Loucy (cell line): ENCODE data around the gene LPCAT2.

Experiments
- H2AFZ ChIP-seq: fragments of 200-600 bp; sonication (generic); 2 replicates; pipeline ENCODE4 v1.6.0; 2016; ENCODE audit warnings: antibody characterized with exemption, mild to moderate bottlenecking, low read length, moderate library complexity
- H3F3A ChIP-seq: fragments of 200-600 bp; 2 replicates; pipeline ENCODE4 v1.6.0; 2016; ENCODE audit warnings: antibody characterized with exemption, low read depth, mild to moderate bottlenecking
- H3K27me3 ChIP-seq: fragments of 200-600 bp; sonication (generic); 2 replicates; pipeline ENCODE4 v1.6.1; 2014; ENCODE audit warnings: low read length, mild to moderate bottlenecking; ENCODE audit not compliant: insufficient read depth, poor library complexity, severe bottlenecking
- H3K36me3 ChIP-seq: fragments of 200-600 bp; sonication (generic); 2 replicates; pipeline ENCODE4 v1.6.1; 2016; ENCODE audit warnings: low read length; ENCODE audit not compliant: insufficient read depth
- H3K4me1 ChIP-seq: fragments of 200-600 bp; sonication (generic); 2 replicates; pipeline ENCODE4 v1.5.1; 2014; ENCODE audit warnings: low read length, mild to moderate bottlenecking; ENCODE audit not compliant: insufficient read depth, poor library complexity, severe bottlenecking
- H3K4me2 ChIP-seq: fragments of 200-600 bp; sonication (generic); 2 replicates; pipeline ENCODE4 v1.6.0; 2014; ENCODE audit warnings: antibody characterized with exemption, low read length, low read depth, mild to moderate bottlenecking; ENCODE audit not compliant: poor library complexity, severe bottlenecking
- H3K4me3 ChIP-seq: fragments of 200-600 bp; sonication (generic); 2 replicates; pipeline ENCODE4 v1.5.1; 2014; ENCODE audit warnings: low read length, mild to moderate bottlenecking, mixed read lengths; ENCODE audit not compliant: poor library complexity, severe bottlenecking
- H3K79me2 ChIP-seq: fragments of 200-600 bp; sonication (generic); 2 replicates; pipeline ENCODE4 v1.6.1; 2014; ENCODE audit warnings: low read length; ENCODE audit not compliant: insufficient read depth
- H3K9ac ChIP-seq: fragments of 200-600 bp; sonication (generic); 2 replicates; pipeline ENCODE4 v1.6.0; 2014; ENCODE audit warnings: mild to moderate bottlenecking, low read depth, low read length, moderate library complexity; ENCODE audit not compliant: poor library complexity, severe bottlenecking
- H3K9me2 ChIP-seq: fragments of 200-600 bp; sonication (generic); replicated peaks from 2 replicates; pipeline ENCODE4 v1.6.1; 2016; ENCODE audit warnings: low read depth, low read length, mixed read lengths
- H3K9me3 ChIP-seq: fragments of 200-600 bp; sonication (generic); 2 replicates; pipeline ENCODE4 v1.6.1; 2014; ENCODE audit warnings: mild to moderate bottlenecking, antibody characterized with exemption, low read length, low read depth; ENCODE audit not compliant: insufficient read depth
- H4K20me1 ChIP-seq: fragments of 200-600 bp; sonication (generic); 2 replicates; pipeline ENCODE4 v1.6.0; 2014; ENCODE audit warnings: antibody characterized with exemption, low read length, mild to moderate bottlenecking; ENCODE audit not compliant: insufficient read depth, poor library complexity, severe bottlenecking
- EZH2phosphoT487 ChIP-seq: fragments of 200-600 bp; IDR thresholded peaks from 2 replicates; pipeline ENCODE4 v1.6.1; 2018; ENCODE audit warnings: antibody characterized with exemption, mild to moderate bottlenecking, moderate library complexity, borderline replicate concordance
- TF ChIP-seq, protein P1 (sequence below): fragments of 200-600 bp; sonication (generic); conservative IDR thresholded peaks from 2 replicates; pipeline ENCODE4 v1.5.1; 2014; ENCODE audit warnings: mild to moderate bottlenecking, antibody characterized with exemption, low read length

LPCAT2 gene

DNA sequence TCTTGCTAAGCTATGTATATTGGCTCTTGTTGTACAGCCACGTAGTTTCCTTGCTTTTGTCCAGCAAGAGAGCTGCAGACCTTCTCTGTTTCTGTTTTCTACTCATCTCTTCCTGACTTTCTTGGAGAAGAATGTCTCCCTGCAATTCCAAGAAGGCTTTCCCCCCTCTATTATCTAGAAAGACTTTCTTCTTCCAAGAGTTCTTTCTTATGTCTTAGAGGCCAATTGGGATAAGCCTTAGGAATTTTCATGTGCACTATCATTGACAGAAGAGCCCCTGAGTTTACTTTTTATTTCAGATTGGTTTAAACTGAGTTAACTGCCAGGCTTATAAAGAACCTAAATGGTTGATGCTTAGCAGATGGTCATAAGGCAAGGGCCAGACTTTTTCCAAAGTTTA, 66.6 kb downstream of the LPCAT2 start:
- Histone ChIP-seq H3K36me3 (no peaks in the 10 kb centered on the region), H3K9ac (no peak overlapping the region), H3K27me3 (no peaks in the 10 kb centered on the region), H4K20me1 (no peaks in the 10 kb centered on the region), H3F3A (no peaks in the 10 kb centered on the region), H3K9me2 (no peaks in the 10 kb centered on the region), H3K79me2 (no peaks in the 10 kb centered on the region), H3K4me2 (no peak overlapping the region), H3K9me3 (no peaks in the 10 kb centered on the region), H2AFZ (no peak overlapping the region), H3K4me1 (no peaks in the 10 kb centered on the region), H3K4me3 (no peak overlapping the region)
- TF ChIP-seq EZH2phosphoT487: no peak
- TF ChIP-seq, protein P1, sequence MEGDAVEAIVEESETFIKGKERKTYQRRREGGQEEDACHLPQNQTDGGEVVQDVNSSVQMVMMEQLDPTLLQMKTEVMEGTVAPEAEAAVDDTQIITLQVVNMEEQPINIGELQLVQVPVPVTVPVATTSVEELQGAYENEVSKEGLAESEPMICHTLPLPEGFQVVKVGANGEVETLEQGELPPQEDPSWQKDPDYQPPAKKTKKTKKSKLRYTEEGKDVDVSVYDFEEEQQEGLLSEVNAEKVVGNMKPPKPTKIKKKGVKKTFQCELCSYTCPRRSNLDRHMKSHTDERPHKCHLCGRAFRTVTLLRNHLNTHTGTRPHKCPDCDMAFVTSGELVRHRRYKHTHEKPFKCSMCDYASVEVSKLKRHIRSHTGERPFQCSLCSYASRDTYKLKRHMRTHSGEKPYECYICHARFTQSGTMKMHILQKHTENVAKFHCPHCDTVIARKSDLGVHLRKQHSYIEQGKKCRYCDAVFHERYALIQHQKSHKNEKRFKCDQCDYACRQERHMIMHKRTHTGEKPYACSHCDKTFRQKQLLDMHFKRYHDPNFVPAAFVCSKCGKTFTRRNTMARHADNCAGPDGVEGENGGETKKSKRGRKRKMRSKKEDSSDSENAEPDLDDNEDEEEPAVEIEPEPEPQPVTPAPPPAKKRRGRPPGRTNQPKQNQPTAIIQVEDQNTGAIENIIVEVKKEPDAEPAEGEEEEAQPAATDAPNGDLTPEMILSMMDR: no peak

DNA sequence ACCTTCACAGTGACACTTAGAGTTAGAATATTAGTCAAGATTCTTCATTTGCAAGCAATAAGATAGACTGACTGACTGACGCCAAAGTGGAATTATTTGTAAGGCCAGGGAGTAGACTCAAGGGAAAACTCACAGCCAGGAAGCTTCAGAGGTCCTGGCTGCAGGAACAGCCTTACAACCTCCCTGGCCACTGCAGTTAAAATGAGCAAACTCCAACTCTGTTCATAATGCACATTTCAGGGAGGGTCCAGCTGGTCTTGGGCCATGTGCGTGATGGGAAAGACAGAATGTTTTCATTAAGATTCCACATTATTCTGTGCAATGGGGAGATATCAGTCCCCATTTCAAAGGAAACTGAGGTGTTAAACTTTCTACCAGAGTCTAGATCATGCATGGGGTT, 67.5 kb downstream of the LPCAT2 start:
- TF ChIP-seq, protein P1: no peak
- TF ChIP-seq EZH2phosphoT487: no peak

DNA sequence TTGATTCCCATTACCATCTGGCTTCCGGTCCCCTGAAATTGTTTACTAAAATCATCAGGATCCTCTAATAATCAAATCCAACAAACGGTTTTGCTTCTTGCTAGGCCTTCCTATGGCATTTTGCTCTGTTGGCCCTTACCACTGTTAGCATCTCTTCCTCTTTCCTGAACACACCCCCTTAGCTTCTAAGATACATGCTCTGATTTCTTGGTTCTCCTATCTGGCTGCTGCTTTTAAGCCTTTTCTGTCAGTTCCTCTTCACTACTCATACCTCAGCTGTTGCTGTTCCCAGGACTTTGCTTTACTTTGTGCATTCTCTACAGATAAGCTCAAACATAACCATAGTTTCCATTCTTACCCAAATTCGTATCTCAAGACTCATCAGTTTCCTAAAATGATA, 69.0 kb downstream of the LPCAT2 start:
- no peak overlapping the region for H3K4me3 ChIP-seq
- no peaks in the 10 kb centered on the region for H3K27me3 ChIP-seq
- H3K9me2 ChIP-seq: no peaks in the 10 kb centered on the region
- TF ChIP-seq EZH2phosphoT487: no peak
- no peak overlapping the region for H3K4me2 ChIP-seq
- H2AFZ ChIP-seq: no peak overlapping the region
- H3K9me3 ChIP-seq: no peaks in the 10 kb centered on the region
- no peaks in the 10 kb centered on the region for H3K79me2 ChIP-seq
- no peaks in the 10 kb centered on the region for H3K4me1 ChIP-seq
- H4K20me1 ChIP-seq: no peaks in the 10 kb centered on the region
- no peak overlapping the region for H3K9ac ChIP-seq
- H3F3A ChIP-seq: no peaks in the 10 kb centered on the region
- no peaks in the 10 kb centered on the region for H3K36me3 ChIP-seq

More for the DNA sequence above, 67.5 kb downstream of the LPCAT2 start:
- no peaks in the 10 kb centered on the region for H3K36me3 ChIP-seq
- no peaks in the 10 kb centered on the region for H3K4me1 ChIP-seq
- no peaks in the 10 kb centered on the region for H3K9me2 ChIP-seq
- no peaks in the 10 kb centered on the region for H3F3A ChIP-seq
- no peak overlapping the region for H3K4me2 ChIP-seq
- H3K27me3 ChIP-seq: no peaks in the 10 kb centered on the region
- no peaks in the 10 kb centered on the region for H3K9me3 ChIP-seq
- H3K4me3 ChIP-seq: no peak overlapping the region
- H3K9ac ChIP-seq: no peak overlapping the region
- no peaks in the 10 kb centered on the region for H3K79me2 ChIP-seq
- no peaks in the 10 kb centered on the region for H4K20me1 ChIP-seq
- no peak overlapping the region for H2AFZ ChIP-seq

DNA sequence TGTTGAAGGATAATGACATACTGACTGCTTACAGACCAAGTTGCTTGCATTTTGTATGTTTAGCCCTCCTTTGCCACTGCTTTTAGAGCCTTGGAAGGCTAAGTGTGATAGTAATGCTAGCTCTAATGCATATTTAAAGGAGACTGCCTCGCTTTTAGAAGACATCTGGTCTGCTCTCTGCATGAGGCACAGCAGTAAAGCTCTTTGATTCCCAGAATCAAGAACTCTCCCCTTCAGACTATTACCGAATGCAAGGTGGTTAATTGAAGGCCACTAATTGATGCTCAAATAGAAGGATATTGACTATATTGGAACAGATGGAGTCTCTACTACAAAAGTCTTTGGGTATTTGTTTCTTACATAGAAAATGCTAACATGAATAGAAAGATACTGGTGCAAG, 76.8 kb downstream of the LPCAT2 start:
- H4K20me1 ChIP-seq: no peaks in the 10 kb centered on the region
- H3K36me3 ChIP-seq: no peaks in the 10 kb centered on the region
- no peaks in the 10 kb centered on the region for H3K4me1 ChIP-seq
- no peak overlapping the region for H3K4me3 ChIP-seq
- H3K9me2 ChIP-seq: no peaks in the 10 kb centered on the region
- no peaks in the 10 kb centered on the region for H3F3A ChIP-seq
- H3K4me2 ChIP-seq: no peak overlapping the region
- H3K9ac ChIP-seq: no peak overlapping the region
- no peaks in the 10 kb centered on the region for H3K27me3 ChIP-seq
- H2AFZ ChIP-seq: no peak overlapping the region
- no peaks in the 10 kb centered on the region for H3K9me3 ChIP-seq
- H3K79me2 ChIP-seq: no peaks in the 10 kb centered on the region
- no peak for TF ChIP-seq EZH2phosphoT487
- TF ChIP-seq, protein P1: no peak
